ENCODE results near the gene ARR3. TPM values are rescaled to one million over a fixed set of nuclear protein-coding genes. Genes with fewer than 3 reads are reported as not detected.
"Not testable (repeated sequence)": the region's sequence is repeated elsewhere in the genome, so short reads cannot be mapped to it uniquely, and the experiment has no call there.

The ARR3 gene
- total and polyA plus RNA-seq, 12 donors = not detected

GRCh38 chrX:70322784-70323183 is 54.6 kb downstream of the ARR3 start:
- Histone ChIP-seq H3K9me3 (no peaks in the 10 kb centered on the region), H3K4me1 (no peaks in the 10 kb centered on the region), H3K27ac (no peak overlapping the region), H3K4me3 (no peak overlapping the region), H3K36me3 (no peaks in the 10 kb centered on the region), H3K27me3 (peaks cover 0 to 16% (median 0%) of the 10 kb centered on the region in 7 donors)
- TF ChIP-seq, protein P1, sequence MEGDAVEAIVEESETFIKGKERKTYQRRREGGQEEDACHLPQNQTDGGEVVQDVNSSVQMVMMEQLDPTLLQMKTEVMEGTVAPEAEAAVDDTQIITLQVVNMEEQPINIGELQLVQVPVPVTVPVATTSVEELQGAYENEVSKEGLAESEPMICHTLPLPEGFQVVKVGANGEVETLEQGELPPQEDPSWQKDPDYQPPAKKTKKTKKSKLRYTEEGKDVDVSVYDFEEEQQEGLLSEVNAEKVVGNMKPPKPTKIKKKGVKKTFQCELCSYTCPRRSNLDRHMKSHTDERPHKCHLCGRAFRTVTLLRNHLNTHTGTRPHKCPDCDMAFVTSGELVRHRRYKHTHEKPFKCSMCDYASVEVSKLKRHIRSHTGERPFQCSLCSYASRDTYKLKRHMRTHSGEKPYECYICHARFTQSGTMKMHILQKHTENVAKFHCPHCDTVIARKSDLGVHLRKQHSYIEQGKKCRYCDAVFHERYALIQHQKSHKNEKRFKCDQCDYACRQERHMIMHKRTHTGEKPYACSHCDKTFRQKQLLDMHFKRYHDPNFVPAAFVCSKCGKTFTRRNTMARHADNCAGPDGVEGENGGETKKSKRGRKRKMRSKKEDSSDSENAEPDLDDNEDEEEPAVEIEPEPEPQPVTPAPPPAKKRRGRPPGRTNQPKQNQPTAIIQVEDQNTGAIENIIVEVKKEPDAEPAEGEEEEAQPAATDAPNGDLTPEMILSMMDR (IDR thresholded peaks at IDR 0.05) = no peak
- no peak for DNase-seq
- ATAC-seq = no peak
- intact Hi-C loops (cut with DNase I) = no loop called here
- WGBS, 2 donors = 98 to 99% methylated on average over 4 of the region's 4 CpGs

GRCh38 chrX:70323628-70324027 is 55.5 kb downstream of the ARR3 start:
- ATAC-seq; intact Hi-C loops (cut with DNase I); H3K27ac ChIP-seq; H3K36me3 ChIP-seq; DNase-seq; H3K4me3 ChIP-seq; H3K4me1 ChIP-seq; H3K9me3 ChIP-seq: not testable (repeated sequence)
- H3K27me3 ChIP-seq = peaks cover 0 to 22% (median 0%) of the 10 kb centered on the region in 7 donors
- WGBS, 2 donors = 97 to 98% methylated on average over 6 of the region's 6 CpGs

DNA sequence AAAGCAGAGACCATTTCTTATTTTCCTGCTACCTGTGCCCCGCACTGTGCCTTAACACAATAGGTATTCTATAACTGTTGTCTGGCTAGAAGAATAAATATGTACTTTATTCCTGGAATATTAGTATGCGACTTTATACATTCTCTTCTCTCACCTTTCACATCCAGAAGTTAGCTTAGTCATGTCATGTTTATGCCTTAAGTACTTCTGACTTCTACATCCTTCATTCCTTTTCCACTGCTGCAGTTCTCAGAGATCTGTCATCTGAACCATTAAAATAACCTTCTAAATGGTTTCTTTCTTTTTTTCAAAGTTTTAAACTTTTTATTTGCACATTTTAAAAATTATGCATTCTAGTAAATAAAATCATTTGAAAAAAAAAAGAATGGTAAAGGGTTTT is 56.2 kb downstream of the ARR3 start:
- TF ChIP-seq, protein P1 (IDR thresholded peaks at IDR 0.05) = no peak
- DNase-seq (no peak), ATAC-seq (no peak)
- peaks cover 0 to 5% (median 0%) of the 10 kb centered on the region in 9 donors for H3K36me3 ChIP-seq
- WGBS, 2 donors = 98 to 99% methylated on average over 2 of the region's 2 CpGs
- no peak overlapping the region for H3K4me3 ChIP-seq
- H3K27me3 ChIP-seq = peaks cover 0 to 29% (median 0%) of the 10 kb centered on the region in 7 donors
- intact Hi-C loops (cut with DNase I) = no loop called here
- H3K27ac ChIP-seq = no peak overlapping the region
- H3K4me1 ChIP-seq = no peaks in the 10 kb centered on the region
- H3K9me3 ChIP-seq = no peaks in the 10 kb centered on the region

GRCh38 chrX:70331161-70331560 is 63.0 kb downstream of the ARR3 start:
- Histone ChIP-seq H3K4me3 (no peak overlapping the region), H3K4me1 (no peaks in the 10 kb centered on the region), H3K27ac (no peak overlapping the region), H3K27me3 (peaks cover 0 to 41% (median 0%) of the 10 kb centered on the region in 7 donors), H3K9me3 (no peaks in the 10 kb centered on the region), H3K36me3 (peaks cover 0 to 5% (median 0%) of the 10 kb centered on the region in 9 donors)
- no peak for DNase-seq
- no peak for ATAC-seq
- TF ChIP-seq, protein P1 (IDR thresholded peaks at IDR 0.05) = no peak
- WGBS, 2 donors = 56 to 68% methylated on average over 1 of the region's 1 CpG
- intact Hi-C loops (cut with DNase I) = no loop called here

Other genes starting within 250 kb of the ARR3 start
- gene AWAT2, start 218.4 kb upstream of the ARR3 start, total RNA-seq = not detected
- not detected for gene AWAT2, start 218.4 kb upstream of the ARR3 start, polyA plus RNA-seq
- not detected for gene OTUD6A, start 205.9 kb upstream of the ARR3 start, total RNA-seq
- gene OTUD6A, start 205.9 kb upstream of the ARR3 start, polyA plus RNA-seq = not detected
- 10 to 100 TPM; 39.6 to 57.8 (median 49.0) TPM for gene IGBP1, start 134.9 kb upstream of the ARR3 start, total RNA-seq
- gene IGBP1, start 134.9 kb upstream of the ARR3 start, polyA plus RNA-seq = 10 to 100 TPM; 15.8 to 51.2 TPM
- gene DGAT2L6, start 90.9 kb upstream of the ARR3 start, total RNA-seq = not detected
- not detected for gene DGAT2L6, start 90.9 kb upstream of the ARR3 start, polyA plus RNA-seq
- not detected for gene AWAT1, start 33.7 kb upstream of the ARR3 start, total RNA-seq
- gene AWAT1, start 33.7 kb upstream of the ARR3 start, polyA plus RNA-seq = not detected
- under 1 TPM in 3 of 10 donors, not detected in 7; 0.16 to 0.35 (median 0.19) TPM for gene P2RY4, start 8.1 kb upstream of the ARR3 start, total RNA-seq
- gene P2RY4, start 8.1 kb upstream of the ARR3 start, polyA plus RNA-seq = under 1 TPM in 1 of 2 donors, not detected in 1; 0.03 TPM
- not detected for gene RAB41, start 13.8 kb downstream of the ARR3 start, total RNA-seq
- not detected for gene RAB41, start 13.8 kb downstream of the ARR3 start, polyA plus RNA-seq
- 10 to 100 TPM; 35.2 to 45.5 (median 38.0) TPM for gene PDZD11, start 21.6 kb downstream of the ARR3 start, total RNA-seq
- 10 to 100 TPM; 46.0 to 47.6 TPM for gene PDZD11, start 21.6 kb downstream of the ARR3 start, polyA plus RNA-seq
- gene KIF4A, start 21.8 kb downstream of the ARR3 start, total RNA-seq = 1 to 10 TPM in 1 of 10 donors, under 1 TPM in 6, not detected in 3; 0.09 to 2.8 (median 0.28) TPM
- under 1 TPM in 1 of 2 donors, not detected in 1; 0.07 TPM for gene KIF4A, start 21.8 kb downstream of the ARR3 start, polyA plus RNA-seq
- not detected for gene GDPD2, start 155.0 kb downstream of the ARR3 start, total RNA-seq
- gene GDPD2, start 155.0 kb downstream of the ARR3 start, polyA plus RNA-seq = not detected
- 10 to 100 TPM in 7 of 10 donors, 1 to 10 TPM in 3; 6.0 to 13.1 (median 10.9) TPM for gene DLG3, start 176.5 kb downstream of the ARR3 start, total RNA-seq
- 1 to 10 TPM; 5.7 to 9.6 TPM for gene DLG3, start 176.5 kb downstream of the ARR3 start, polyA plus RNA-seq